Right hindlimb (tissue), 1 donor: Measurements from ENCODE around the gene ERAS.

Experiments
- DNase-seq: peaks from one replicate; pipeline ENCODE4 v3.0.0-alpha.2; 2018

Gene ERAS, protein sequence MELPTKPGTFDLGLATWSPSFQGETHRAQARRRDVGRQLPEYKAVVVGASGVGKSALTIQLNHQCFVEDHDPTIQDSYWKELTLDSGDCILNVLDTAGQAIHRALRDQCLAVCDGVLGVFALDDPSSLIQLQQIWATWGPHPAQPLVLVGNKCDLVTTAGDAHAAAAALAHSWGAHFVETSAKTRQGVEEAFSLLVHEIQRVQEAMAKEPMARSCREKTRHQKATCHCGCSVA

GRCh38 chrX:48826135-48826875, at the start of gene ERAS:
TSS of gene ERAS (plus strand) at chrX:48826513. CDS start at chrX:48829124, 2,611 bp downstream.
- no peak for DNase-seq

- no peak for DNase-seq
Observed at GRCh38 chrX:48776818-48777439, 49.4 kb upstream of the ERAS start.

DNA sequence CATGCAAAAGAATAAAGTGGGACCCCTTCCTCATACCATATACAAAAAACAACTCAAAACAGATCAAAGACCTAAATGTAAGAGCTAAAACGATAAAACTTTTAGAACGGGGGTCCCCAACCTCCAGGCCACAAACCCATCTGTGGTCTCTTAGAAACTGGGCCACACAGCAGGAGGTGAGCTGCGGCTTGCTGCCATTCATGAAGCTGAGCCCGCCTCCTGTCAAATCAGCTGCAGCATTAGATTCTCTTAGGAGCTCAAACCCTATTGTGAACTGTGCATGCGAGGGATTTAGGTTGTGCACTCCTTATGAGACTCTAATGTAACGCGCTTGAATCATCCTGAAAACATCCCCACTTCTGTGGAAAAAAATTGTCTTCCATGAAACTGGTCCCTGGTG, 46.9 kb upstream of the ERAS start:
- no peak for DNase-seq

- DNase-seq = no peak
Observed at GRCh38 chrX:48781705-48782104, 44.6 kb upstream of the ERAS start.

DNA sequence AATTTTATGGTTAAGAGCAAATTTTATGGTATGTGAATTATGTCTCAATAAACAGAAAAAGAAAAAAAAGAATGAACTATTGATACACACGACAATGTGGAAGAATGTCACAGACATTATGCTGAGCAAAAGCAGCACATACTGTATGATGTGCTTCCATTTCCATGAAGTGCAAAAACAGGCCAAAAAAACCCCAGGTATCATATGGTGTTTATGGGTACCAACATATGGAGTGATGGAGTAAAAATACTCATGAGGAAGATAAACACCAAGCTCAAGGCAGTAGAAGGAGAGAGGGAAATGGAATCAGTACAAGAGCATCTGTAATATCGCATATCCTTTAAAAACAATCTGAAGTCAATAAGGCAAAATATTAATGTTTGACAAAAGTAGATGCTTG, 44.1 kb upstream of the ERAS start:
- no peak for DNase-seq

GRCh38 chrX:48782795-48783194, 43.5 kb upstream of the ERAS start:
- no peak for DNase-seq

GRCh38 chrX:48784726-48785125, 41.6 kb upstream of the ERAS start:
- no peak for DNase-seq

- no peak for DNase-seq
Observed at GRCh38 chrX:48785186-48785539, 41.1 kb upstream of the ERAS start.

- no peak for DNase-seq
Observed at GRCh38 chrX:48785540-48786214, 40.6 kb upstream of the ERAS start.

GRCh38 chrX:48786341-48786800, 39.9 kb upstream of the ERAS start, which contains the start of gene GATA1:
TSS of gene GATA1 (plus strand) at chrX:48786590. CDS start at chrX:48791110, 4,520 bp downstream.
- no peak for DNase-seq

- no peak for DNase-seq
Observed at GRCh38 chrX:48786825-48787504, 39.3 kb upstream of the ERAS start.

DNA sequence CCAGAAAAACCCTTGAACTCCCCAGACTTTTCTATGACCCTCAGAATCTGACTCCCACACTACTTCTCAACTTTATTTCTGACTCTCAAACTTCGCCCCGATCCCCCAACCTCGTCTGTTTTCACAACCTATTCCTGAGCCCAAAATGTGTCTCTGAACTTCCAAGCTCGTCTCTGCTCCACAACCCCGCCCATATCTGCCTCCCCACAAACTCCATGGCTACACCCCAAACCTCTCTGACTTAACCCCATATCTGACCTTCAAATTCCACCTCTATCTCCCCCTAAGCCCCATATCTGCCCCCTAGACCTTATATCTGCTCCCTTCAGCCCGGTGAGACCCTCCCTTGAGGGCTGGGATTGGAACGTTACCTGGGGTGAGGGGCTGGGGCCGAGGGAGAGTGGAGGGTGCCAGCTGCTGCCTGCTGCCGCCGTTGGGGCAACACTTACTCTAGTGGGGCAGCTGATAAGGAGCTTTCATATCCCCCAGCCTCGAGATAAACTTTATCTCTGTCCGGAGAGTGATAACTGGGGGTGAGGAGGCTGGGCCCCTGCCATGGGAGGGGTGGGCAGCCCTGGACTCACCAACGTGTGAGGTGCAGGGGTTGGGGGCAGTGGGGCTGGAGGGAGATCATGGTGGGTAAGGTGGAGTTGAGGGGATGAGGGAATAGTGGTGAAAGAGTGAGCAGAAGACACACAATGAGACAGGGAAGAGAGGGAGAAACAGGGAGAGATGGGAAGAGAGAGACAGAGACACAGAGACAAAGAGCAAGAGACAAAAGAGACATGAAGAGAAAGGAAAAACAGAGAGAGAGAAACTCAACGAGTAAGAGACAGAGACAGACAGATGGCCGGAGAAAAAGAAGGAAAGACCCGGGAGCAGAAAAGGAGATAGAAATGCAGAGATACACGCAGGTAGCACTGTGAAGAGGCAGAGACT, 38.5 kb upstream of the ERAS start:
- DNase-seq = no peak

DNA sequence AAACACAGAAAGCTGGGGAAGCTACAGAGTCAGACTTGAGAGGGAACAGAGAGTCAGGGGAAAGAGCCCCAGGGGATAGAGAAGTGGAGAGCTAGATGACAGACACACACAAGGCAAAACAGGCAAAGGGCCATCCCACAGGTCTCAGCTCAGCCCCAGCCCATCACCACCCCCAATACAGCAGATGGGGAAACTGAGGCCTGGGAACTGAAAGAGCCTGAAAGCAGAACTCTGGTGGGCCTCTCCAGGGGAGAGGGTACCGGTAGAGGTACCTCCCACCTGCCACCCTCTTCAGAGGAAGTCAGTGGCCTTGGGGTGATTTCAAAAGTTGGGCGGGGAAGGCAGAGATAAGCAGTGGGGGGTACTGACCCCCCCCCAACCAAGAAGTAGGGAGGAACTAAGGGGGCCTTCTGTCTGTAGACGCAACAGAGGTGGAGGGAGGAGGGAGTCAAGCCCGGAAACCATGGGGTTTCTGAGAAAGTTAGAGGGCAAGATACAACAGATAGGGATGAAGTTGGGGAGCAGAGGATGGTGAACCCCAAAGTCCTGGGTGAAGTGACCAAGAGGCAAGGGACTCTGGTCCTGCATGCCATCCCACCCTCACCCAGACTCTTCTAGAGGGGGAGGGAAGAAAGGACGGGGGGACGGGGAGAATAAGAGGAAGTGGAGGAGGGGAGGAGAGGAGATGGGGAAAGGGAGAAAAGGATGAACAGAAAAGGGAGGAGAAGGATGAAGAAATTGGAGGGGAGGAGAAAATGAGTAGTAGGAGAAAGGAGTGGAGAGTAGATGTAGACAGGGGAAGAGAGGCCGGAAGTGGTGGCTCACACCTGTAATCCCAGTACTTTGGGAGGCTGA, 36.7 kb upstream of the ERAS start:
- no peak for DNase-seq

DNA sequence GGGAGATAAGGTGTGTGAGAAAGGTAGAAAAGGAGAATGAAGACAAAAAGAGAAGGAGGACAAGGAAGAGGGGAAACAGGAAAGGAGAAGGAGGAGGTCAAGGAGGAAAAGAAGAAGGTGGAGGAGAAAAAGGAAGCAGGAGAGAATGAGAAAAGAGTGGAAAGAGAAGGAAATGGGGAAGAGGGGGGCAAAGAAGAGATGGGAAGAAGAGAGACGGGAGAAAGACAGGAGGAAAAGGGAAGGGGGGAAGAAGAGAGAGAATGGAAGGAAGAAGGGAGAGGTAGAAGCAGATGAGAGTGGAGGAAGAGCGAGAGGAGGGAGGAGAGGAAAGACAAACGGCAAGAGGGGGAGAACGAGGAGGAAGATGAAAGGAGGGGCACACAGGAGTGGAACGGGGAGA, 35.8 kb upstream of the ERAS start:
- DNase-seq = no peak

- no peak for DNase-seq
Observed at GRCh38 chrX:48791063-48791820, 35.1 kb upstream of the ERAS start.

- no peak for DNase-seq
Observed at GRCh38 chrX:48792219-48792618, 34.1 kb upstream of the ERAS start.

DNA sequence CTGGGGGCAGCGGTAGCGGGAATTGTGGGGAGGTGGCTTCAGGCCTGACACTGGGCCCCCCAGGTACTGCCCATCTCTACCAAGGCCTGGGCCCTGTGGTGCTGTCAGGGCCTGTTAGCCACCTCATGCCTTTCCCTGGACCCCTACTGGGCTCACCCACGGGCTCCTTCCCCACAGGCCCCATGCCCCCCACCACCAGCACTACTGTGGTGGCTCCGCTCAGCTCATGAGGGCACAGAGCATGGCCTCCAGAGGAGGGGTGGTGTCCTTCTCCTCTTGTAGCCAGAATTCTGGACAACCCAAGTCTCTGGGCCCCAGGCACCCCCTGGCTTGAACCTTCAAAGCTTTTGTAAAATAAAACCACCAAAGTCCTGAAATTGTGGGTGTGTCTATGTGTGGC, 32.4 kb upstream of the ERAS start:
- no peak for DNase-seq

- DNase-seq = no peak
Observed at GRCh38 chrX:48794340-48794910, 31.9 kb upstream of the ERAS start.

DNA sequence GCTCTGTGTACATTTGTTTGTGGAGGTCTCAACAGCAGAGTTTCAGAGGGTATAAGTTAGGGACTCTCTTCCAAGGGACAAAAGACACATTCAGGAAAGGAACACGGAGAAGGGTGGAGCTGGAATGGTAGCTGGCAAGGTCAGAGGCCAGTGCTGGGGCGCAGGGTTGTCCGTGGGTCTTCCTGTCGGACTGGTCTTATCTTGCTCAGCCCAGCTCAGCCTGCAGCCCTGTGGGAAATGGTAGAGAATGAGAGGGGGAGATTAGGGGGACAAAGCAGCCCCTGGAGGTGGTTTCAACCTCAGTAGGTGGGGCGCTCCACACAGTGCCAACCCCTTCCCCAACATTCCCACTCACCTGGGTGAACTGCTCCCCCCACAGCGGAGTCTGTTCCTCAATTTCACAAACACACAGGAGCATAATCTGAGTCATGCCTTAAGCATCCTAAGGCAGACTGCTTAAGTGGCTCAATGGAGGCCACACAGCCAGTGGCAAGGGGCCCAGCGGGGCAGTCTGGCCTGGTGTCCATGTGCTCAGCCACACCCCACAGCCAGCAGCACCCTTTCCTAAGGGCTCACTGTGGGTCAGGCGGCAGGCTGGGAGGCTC, 31.3 kb upstream of the ERAS start:
- no peak for DNase-seq
